ENCODE results near the gene A1BG. TPM values are rescaled to one million over a fixed set of nuclear protein-coding genes. Genes with fewer than 3 reads are reported as not detected.
A peak's percentile ranks its signal among the peaks of the same experiment; 100 is the strongest.

The A1BG gene
- total and polyA plus RNA-seq, 2 of the 13 experiments (the other 11 are each of a cell fraction or from before 2014, with no cell fraction given) = 14.7 to 41.4 TPM

DNA sequence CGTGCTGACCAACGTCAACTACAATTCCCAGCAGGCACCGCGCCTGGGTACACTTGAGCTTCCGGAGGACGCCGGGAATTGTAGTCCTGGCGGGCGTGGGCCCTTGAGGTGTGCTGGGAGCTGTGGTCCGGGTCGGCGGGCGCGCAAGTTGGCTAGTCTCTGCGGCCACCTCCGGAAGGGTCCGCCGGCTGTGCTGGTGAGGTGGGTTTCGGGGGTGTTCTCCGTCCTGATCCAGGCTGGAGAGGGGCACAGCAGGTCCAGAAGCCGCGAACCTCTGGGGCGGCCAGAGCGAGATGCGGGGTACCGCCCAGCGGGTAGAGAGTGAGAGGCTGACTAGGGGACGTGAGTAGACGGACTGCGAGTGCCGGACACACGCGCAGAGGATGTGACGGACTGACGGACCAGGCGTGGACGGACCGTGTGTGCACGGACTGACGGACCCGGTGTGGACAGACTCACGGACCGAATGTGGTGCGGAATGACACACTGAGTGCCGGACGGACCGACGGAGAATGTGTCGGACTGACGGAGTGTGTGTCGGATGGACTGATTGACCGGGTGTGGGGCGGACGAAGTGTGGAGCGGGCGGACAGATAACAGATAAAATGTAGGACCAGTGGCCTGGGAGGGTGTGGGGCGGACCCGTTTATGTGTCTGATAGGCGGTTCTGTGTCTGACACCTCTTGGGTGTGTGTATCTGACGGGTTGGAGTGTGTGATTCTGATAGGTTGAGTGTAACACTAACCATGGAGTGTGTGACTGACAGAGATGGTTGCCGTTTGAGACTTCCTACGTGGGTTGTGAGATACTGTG is 26.2 kb downstream of the A1BG start, which contains the start of gene ZSCAN22 (continued):
- peak; percentile 85; the same call in 1 of the 2 replicates for TF ChIP-seq ZNF546 (CRISPR knock-in tag; conservative IDR thresholded peaks at IDR 0.05)
- no peak; the same call in 1 of the 2 replicates for TF ChIP-seq BORCS8-MEF2B (CRISPR knock-in tag; IDR thresholded peaks at IDR 0.05)
- no peak for TF ChIP-seq SETDB1 (CRISPR knock-in tag; IDR thresholded peaks at IDR 0.05; ENCODE audit: borderline replicate concordance)
- no peak for TF ChIP-seq REXO4 (CRISPR knock-in tag; IDR thresholded peaks at IDR 0.05; ENCODE audit: borderline replicate concordance)
- 0 out of 2 replicates have a peak, but pooled peaks have one; percentile 46 for TF ChIP-seq FIP1L1 (IDR thresholded peaks at IDR 0.05; ENCODE audit: borderline replicate concordance, insufficient read depth, low read depth, low read length)
- TF ChIP-seq, protein P1, sequence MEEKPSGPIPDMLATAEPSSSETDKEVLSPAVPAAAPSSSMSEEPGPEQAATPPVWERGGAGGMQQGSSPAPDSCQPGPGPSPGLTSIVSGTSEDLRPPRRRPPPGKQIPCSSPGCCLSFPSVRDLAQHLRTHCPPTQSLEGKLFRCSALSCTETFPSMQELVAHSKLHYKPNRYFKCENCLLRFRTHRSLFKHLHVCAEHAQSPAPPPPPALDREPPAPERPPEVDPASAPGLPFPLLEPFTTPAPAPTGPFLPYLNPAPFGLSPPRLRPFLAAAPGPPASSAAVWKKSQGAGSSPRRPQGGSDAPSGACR (CRISPR knock-in tag; IDR thresholded peaks at IDR 0.05) = peak; percentile 95
- no peak for TF ChIP-seq ZNF24 (IDR thresholded peaks at IDR 0.05)
- peak; percentile 67 for TF ChIP-seq SP2 (CRISPR knock-in tag; IDR thresholded peaks at IDR 0.05)
- TF ChIP-seq ISL2 (CRISPR knock-in tag; IDR thresholded peaks at IDR 0.05) = peak; percentile 63; the same call in 1 of the 2 replicates
- TF ChIP-seq SUZ12 (IDR thresholded peaks at IDR 0.05; ENCODE audit: low read depth, low read length) = peak; percentile 97
- peak; percentile 37; the same call in 1 of the 2 replicates for TF ChIP-seq SAFB2 (CRISPR knock-in tag; IDR thresholded peaks at IDR 0.05; ENCODE audit: borderline replicate concordance, low read depth)
- TF ChIP-seq REPIN1 (CRISPR knock-in tag; IDR thresholded peaks at IDR 0.05; ENCODE audit: borderline replicate concordance, low read depth) = peak; percentile 86; the same call in 1 of the 2 replicates
- peak; percentile 96 for TF ChIP-seq ZFP90 (CRISPR knock-in tag; IDR thresholded peaks at IDR 0.05; ENCODE audit: borderline replicate concordance)
- peak; percentile 17; the same call in 1 of the 2 replicates for TF ChIP-seq ELF3 (CRISPR knock-in tag; IDR thresholded peaks at IDR 0.05)
- peak; percentile 80 for TF ChIP-seq HDAC2 (CRISPR knock-in tag; IDR thresholded peaks at IDR 0.05)
- peak; percentile 78 for TF ChIP-seq TEAD3 (CRISPR knock-in tag; optimal IDR thresholded peaks at IDR 0.05; ENCODE audit: borderline replicate concordance)
- TF ChIP-seq, protein P2, sequence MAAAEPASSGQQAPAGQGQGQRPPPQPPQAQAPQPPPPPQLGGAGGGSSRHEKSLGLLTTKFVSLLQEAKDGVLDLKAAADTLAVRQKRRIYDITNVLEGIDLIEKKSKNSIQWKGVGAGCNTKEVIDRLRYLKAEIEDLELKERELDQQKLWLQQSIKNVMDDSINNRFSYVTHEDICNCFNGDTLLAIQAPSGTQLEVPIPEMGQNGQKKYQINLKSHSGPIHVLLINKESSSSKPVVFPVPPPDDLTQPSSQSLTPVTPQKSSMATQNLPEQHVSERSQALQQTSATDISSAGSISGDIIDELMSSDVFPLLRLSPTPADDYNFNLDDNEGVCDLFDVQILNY (CRISPR knock-in tag; conservative IDR thresholded peaks at IDR 0.05) = no peak; the same call in 1 of the 2 replicates
- TF ChIP-seq ZNF337 (CRISPR knock-in tag; IDR thresholded peaks at IDR 0.05; ENCODE audit: borderline replicate concordance, low read depth) = peak; percentile 65; the same call in 1 of the 2 replicates
- peak; percentile 96 for TF ChIP-seq ZNF143 (CRISPR knock-in tag; IDR thresholded peaks at IDR 0.05)
- TF ChIP-seq AGO2 (optimal IDR thresholded peaks at IDR 0.05; ENCODE audit: low read depth, low read length) = peak; percentile 74
- no peak for TF ChIP-seq ATF7-NPFF (CRISPR knock-in tag; IDR thresholded peaks at IDR 0.05; ENCODE audit: low read depth)
- TF ChIP-seq, protein P3, sequence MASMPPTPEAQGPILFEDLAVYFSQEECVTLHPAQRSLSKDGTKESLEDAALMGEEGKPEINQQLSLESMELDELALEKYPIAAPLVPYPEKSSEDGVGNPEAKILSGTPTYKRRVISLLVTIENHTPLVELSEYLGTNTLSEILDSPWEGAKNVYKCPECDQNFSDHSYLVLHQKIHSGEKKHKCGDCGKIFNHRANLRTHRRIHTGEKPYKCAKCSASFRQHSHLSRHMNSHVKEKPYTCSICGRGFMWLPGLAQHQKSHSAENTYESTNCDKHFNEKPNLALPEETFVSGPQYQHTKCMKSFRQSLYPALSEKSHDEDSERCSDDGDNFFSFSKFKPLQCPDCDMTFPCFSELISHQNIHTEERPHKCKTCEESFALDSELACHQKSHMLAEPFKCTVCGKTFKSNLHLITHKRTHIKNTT (CRISPR knock-in tag; IDR thresholded peaks at IDR 0.05) = 0 out of 2 replicates have a peak, but pooled peaks have one; percentile 39
- no peak for TF ChIP-seq SATB2 (CRISPR knock-in tag; IDR thresholded peaks at IDR 0.05)
- TF ChIP-seq ZBTB38 (CRISPR knock-in tag; IDR thresholded peaks at IDR 0.05) = peak; percentile 82; the same call in 1 of the 2 replicates
- TF ChIP-seq ZNF614 (CRISPR knock-in tag; IDR thresholded peaks at IDR 0.05; ENCODE audit: borderline replicate concordance) = peak; percentile 76; the same call in 1 of the 2 replicates
- no peak for TF ChIP-seq SOX13 (IDR thresholded peaks at IDR 0.05)
- no peak; a peak in 1 of 4 replicates for TF ChIP-seq SOX13 (CRISPR knock-in tag; conservative IDR thresholded peaks at IDR 0.05 in 1 of 2, IDR thresholded peaks at IDR 0.05 in 1 of 2)
